Activated CD4-positive, alpha-beta T cell treated with anti-CD3 and anti-CD28 coated beads, Interleukin-2, amount 50 U/mL, for 48 hours (primary cell): ENCODE results near the gene ST3GAL4.
"Not testable (repeated sequence)": the region's sequence is repeated elsewhere in the genome, so short reads cannot be mapped to it uniquely, and the experiment has no call there.

Experiments used
- DNase-seq, 2 experiments: peaks; one replicate each; pipeline ENCODE4 v3.0.0-alpha.2; 2020

Gene ST3GAL4, protein sequence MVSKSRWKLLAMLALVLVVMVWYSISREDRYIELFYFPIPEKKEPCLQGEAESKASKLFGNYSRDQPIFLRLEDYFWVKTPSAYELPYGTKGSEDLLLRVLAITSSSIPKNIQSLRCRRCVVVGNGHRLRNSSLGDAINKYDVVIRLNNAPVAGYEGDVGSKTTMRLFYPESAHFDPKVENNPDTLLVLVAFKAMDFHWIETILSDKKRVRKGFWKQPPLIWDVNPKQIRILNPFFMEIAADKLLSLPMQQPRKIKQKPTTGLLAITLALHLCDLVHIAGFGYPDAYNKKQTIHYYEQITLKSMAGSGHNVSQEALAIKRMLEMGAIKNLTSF

DNA sequence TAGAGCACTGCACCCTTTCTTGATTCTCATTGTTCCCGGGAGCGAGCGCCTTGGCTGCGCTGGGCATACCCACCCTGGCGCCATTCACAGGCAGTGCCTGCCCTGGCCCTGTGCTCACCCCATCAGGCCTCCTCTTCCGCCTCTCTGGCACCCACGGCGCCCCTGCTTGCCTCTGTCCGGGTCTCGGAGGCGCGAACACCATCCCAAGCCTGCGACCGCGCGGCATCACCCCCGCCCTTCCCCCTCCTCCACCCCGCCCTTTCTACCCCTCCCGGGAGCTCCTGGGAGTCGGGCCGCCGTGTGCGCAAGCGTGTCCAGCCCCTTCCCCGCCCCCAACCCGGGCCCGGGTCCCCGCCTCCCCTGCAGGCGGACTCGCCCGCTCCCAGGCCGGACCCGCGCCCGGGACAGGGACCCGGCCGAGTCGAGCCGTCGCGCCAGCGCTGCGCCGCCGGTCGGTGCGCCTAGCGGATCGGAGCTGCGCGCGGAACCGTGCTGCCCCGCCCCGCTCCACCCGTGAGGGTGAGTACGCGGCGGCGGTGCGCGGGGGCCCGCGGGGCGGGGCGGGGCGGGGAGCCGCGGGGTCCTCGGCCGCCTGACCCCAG, at the start of gene ST3GAL4:
TSS of gene ST3GAL4 (plus strand) at position 363 of the 602 bp plus-strand sequence. CDS start 50,470 bp downstream, outside the sequence.
- peak; percentile 81 to 84 for DNase-seq

DNA sequence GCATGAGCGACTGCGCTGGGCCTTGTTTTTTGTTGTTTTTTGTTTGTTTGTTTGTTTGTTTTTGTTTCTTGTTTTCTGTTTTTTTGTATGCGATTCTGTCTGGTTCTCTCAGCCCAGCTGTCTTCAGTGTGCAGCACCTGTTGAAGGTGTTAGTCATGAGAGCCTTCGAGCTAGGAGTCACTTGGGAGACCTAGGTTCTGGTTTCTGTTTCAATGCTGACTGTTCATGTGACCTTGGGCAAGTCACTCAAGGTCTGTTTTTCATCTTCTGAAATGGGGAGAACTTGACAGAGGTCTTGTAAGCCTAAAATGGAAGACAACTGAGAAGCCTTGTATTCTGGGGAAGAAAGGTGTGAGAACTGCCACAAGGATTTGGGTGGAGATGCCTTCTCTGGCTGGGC, 49.8 kb upstream of the ST3GAL4 start:
- DNase-seq: no peak

DNA sequence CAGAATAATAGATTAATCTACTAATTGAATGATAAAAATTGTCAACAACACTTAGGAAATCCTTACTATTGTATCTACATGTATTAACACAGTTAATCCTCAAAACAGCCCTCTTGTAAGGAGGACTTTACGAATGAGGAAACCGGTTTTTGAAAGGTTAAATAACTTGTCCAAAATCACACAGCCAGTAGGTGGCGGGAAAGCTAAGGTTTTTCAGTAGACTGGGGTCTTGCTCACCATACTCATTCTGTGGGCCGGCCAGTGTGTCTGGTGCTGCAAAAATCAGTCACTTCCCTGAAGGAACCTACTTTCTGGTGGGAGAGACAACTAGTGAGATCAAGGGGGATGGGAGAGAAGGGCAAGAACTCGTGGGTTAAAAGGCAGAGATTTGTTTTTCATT, 47.8 kb upstream of the ST3GAL4 start:
- no peak for DNase-seq

DNA sequence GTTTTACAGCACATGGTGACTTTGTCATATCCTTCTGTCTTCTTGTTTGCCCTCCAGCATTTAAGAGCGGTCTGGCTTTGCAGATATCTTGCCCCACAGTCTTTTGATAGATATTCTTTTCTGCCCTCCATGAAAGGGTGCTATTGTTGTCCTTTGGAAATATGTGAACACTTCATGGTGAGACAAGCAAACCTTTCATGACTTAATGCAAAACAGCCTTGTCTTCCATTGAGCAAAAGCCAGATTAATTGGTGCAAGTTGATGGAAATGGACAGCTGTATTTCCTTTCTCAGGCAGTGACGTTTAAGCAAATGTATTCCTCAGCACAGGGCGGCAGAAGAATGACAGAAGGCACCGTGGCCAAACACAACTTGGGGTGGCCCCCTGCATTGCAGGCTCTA, 47.2 kb upstream of the ST3GAL4 start:
- no peak for DNase-seq

DNA sequence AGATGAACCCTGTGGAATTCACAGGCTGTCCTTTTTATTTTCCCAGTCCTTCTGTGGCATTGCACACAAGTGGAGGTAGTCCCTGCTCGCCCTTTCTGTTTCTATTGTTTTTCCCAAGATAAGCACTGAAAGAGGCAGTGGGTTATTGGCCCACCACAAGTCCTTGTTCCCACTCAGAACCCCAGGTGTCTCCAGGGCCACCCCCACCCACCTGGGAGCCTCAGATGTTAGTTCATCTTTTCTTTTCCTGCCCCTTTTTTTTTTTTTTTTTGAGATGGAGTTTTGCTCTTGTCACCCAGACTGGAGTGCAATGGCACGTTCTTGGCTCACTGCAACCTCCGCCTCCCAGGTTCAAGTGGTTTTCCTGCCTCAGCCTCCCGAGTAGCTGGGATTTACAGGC, 46.7 kb upstream of the ST3GAL4 start:
- DNase-seq: not testable (repeated sequence)

DNA sequence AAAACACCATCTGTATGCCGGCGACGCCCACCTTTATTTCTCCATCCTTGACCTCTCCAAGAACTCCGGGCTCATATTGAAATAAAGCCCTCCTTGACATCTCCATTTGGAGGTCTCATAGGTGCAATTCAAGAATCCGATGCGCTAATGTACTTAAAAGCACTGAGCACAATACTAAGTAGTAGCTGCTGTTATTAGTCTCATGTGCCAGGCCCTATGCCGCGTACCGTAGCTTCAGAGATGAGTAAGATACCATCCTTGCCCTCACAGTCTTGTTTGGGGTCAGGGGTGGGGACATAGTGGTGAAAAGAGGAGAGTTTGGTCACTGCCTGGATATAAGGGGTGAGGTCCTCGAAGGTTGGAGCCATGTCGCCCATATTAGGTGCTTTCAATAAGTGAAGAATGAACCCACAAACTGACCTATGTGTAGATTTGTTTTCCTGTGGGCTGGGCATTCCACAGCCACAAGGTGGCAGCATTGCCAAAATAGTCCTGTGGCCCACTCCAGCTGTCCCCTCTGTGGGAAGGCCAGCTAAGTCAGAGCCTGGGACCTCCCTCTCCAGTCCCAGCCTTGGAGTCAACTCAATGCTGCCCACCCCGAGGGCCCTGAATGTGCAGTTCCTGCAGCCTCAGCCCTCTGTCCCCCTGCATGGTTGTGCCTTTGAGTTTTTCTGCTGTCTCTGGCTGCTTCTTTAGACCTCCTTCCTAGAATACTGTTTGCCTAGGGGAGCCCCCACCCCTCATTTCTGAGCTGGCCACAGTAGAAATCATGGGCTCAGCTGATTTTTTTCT, 45.1 kb upstream of the ST3GAL4 start:
- DNase-seq: peak; percentile 65 to 68

DNA sequence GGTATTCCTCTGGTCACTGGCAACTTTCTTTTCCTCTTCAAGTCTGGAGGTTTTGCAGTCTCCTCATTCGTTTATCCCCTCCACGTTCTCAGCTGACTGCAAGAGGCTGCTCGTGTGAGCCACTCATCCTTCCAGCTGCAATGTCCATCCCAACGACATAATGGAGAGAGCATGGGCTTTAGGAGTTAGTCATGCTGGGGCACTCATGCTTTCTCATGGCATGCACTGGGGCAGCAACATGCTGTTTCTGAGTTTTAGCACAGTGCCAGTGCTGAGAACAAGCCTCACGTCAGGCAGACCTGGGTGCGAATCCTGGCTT, 44.5 kb upstream of the ST3GAL4 start:
- DNase-seq: no peak

DNA sequence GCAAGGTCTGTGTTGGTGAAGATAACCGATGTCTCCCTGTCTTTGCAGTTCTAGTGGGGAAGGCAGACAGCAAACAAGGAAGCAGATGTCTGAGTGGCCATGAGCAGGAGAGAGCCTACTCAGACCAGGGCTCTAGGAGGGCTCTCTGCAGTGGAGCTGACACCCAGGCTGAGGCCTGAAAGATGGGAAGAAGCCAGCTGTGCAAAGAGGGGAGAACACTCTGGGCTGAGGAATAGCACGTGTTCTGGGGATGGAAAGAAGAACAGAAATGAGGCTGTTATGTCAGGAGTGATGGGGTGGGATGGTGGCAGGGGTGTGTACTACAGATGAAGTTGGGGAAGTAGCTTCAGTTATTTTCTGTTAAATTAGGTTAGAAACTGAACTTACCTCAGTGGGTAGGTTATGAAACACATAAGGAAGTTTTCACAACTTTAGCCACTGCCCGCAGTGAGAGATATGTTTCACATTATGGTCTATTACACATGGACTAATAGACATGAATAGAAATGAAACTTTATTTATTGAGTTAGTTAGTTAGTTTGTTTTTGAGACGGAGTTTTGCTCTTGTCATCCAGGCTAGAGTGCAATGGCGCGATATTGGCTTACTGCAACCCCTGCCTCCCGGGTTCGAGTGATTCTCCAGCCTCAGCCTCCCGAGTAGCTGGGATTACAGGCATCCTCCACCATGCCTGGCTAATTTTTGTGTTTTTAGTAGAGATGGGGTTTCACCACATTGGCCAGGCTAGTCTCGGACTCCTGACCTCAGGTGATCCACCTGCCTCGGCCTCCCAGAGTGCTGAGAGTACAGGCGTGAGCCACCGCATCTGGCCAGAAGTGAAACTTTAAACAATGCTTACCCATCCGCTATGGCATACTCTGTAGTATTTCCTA, 43.8 kb upstream of the ST3GAL4 start:
- DNase-seq: no peak

DNA sequence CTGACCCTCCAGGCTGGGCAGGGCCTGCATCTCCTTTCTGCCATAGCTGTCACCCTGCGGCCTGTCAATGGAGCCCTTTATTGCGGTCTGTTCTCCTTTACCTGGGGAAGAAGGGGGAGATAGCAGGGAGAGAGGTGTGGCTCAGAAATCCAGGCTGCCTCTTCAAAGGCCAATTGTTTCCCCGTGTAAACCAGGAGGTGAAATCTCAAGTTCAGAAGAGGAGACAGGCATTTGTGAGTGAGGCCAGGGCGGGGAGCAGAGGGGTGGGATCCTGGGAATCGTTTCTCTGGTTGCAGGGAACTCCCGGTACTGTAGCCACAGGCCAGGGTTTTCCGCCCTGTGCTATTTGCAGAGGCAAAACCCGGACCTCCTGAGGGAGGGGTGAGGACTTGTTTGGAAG, 42.5 kb upstream of the ST3GAL4 start:
- DNase-seq: no peak

DNA sequence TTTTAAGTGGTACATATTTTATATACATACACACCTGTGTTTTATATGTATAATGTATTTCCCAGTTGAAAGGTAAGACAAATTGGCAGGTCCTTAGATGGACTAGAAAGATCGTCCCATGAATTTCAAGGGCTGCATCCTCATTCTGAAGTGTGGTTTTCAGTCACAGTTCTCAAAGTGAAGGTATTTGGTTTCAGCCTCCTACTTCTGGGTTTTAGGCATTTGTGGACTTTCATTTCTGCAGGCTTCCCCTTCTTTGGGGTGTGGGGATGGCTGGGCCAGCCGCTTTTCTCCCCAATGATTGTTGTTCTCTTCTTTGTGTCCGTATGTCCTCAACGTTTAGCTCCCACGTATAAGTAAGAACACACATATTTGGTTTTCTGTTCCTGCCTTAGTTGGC, 41.7 kb upstream of the ST3GAL4 start:
- DNase-seq: no peak

DNA sequence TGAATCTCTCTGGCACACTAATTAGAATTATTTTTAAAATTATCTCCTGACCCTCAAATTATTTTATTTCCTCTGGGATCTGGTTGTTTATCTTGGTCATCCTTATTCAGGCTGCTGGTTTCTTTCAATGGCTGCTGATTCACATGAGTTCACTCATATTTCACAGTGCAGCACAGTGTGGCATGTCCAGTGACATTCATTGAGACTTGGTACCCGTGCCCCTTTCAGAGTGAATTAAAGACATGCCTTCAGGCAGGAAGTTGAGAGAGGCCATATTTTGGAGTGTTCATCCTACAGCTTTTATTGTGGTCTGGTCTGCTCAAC, 38.1 kb upstream of the ST3GAL4 start:
- DNase-seq: no peak

DNA sequence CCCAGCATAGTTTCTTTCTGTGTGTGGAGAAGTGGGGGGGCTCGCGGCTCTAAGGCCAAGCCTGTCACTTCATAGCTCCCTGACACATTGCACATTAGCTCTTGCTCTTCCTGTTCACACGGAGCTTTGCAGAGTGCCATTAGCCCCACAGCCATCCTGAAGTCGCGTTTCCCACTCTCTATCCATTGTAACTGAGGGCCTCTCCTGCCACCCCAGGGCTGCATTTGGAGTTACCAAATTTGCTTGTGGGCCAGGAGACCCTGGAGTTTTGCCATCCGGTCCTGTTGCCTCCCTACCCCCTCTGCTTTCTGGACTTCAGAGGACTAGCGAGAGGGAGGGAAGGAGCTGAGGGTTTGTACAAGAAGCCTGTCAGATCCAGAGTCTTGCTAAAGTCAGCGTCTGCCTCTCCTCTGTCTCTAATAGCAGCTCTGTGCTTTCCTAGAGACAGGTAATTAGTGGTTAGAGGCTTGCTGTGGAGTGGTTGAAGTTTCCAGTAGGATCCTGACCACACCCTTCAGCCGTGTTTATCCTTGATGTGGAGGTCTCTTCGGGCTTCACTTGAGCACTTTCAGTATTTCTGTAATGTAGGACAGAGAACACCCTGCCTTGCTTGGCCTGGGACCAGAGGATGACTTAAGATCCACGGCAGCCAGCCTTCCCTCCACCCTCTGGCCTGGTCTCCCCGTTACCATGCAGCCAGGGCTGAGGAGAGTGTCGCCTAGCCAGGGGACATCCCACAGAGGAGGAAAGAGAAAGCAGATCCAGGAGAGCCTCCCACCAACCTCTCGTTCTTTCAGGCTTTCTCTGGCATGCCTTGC, 37.5 kb upstream of the ST3GAL4 start:
- peak; percentile 21 to 35 for DNase-seq

DNA sequence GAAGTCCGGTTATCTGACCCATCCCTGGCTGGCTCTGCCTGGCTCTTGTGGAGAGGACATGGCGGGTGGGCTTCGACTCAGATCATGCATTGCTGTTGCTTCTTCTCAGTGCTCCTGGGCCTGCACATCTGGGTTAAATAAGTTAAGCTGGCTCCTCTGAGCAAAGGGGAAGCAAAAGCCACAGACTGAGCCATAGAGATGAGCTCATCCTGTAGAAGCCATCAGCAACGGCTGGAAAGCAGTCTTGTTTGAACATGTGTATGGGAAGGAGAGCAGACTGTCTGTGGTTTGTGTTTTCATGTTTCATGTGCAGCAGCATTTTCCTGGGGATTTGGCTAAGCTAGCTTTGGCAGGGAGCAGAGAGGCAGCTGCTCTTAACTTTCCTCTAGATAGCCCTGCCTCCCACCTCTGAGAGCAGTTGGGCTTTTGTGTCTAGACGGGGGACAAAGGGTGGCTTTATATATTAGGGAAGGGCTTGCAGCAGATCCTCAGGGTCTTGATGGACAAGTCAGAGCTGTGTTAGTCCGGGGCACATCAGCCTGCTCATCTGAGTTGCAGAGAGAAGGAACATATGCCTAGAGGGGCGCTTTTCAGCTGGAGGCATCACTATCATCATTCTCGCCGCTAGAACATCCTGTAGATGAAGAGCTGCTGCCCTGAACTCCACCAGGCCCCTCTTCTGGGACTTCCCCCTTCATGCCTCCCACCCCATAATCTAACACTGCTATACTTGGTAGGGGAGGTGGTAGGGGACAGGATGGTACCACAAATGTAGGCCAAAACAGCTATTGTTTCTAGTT, 36.7 kb upstream of the ST3GAL4 start:
- peak in 1 of 2 experiments; percentile 34 for DNase-seq

DNA sequence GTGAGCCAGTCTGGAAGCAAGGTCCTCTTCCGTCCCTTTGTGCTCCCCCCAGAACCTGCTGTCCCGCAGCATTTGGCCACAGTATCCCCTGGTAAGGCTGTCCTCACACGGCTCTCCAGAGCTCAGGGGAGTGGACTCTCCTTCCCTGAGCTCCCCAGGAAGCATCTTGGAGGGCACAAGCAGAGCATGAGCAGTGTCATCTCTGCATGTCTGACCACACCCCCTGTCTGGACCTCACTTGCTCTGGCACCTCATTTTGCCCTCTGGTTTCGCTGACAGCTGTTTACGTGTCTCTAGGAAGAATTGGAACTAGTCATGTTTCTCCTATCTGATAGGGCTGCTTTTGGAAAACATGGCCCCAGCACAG, 36.1 kb upstream of the ST3GAL4 start:
- no peak for DNase-seq

DNA sequence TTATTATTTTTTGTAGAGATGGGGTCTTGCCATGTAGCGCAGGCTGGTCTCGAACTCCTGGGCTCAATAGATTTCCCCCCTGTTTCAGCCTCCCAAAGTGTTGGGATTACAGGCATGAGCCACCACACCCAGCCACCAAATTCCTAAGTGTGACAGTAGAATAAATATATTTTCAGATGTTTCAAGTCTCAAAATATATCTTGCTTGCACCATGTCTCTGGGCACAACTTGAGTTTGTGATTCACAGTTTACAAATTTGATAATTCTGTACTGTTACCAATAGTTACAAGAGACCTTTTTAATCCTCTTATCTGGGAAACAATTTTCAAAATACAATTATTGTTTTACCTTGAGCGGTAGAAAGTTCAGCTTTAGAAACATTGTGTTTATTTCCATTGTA, 32.5 kb upstream of the ST3GAL4 start:
- no peak for DNase-seq

DNA sequence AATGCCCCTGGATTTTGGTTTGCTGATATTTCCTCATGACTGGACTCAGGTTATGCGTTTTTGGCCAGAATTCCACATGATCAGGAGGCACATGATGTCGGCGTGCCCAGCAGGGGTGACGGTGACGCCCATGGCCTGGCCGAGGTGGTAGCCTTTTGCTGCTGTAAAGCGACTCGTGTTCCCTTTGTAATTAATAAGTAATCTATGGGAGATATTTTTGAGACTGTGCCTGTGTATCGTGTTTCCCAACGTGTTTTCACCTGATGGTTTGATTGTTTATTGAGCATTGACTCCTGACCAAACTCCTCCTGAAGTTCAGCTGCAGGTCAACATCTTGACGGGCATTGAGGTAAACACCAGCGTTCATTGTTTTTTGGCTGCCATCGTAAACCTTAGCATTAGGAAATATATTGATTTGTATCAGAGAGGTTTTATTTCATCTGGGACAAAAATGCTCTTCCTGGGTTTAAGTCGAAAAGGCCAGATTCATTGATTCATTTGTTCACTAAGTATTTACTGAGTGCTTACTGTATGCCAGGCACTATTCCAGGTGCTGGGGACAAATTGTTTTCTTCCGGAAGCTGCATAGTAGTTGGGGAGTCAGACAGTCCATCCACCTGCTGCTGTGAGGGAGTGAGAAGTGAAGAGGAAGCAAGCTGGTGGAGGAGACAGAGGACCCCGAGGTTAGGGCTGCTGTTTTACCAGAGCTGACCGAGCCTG, 28.0 kb upstream of the ST3GAL4 start:
- no peak for DNase-seq

DNA sequence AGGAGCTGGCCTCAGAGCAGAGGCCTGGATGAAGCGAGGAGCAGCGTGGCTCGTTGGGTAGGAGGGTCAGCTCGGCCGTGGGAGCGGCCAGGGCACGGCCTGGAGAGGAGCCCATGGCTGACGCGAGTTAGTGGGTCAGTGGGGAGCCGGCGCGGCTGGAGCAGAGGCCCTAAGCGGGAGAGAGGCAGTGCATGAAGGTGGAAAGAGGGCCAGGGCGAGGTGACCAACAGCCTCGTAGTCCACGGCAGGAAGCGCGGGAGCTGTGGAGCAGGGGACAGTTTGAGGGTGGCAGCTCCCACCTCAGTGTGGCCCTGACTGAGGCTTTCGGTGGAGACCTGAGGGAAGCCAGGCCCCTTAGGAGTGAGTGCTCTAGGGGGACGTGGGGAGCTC, 27.5 kb upstream of the ST3GAL4 start:
- DNase-seq: no peak

DNA sequence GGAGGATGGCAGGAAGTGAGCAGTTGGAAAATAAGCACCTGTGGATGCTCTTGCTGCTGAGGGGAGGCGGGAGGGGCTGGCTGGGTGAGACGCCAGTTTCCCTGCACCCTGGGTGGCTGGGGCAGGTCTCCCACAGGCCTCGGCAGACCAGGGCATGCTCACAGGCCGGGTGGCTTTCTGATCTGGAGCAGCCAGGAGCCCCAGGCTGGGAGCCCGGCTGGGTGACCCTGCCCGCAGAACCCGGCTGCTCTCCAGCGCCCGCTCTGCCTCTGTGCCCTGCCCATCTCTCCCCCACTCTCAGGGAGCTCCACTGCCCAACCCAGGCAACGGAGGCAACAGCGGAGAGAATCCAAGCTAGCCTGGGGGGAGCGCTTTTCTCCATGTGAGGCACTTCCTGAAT, 27.0 kb upstream of the ST3GAL4 start:
- DNase-seq: no peak

DNA sequence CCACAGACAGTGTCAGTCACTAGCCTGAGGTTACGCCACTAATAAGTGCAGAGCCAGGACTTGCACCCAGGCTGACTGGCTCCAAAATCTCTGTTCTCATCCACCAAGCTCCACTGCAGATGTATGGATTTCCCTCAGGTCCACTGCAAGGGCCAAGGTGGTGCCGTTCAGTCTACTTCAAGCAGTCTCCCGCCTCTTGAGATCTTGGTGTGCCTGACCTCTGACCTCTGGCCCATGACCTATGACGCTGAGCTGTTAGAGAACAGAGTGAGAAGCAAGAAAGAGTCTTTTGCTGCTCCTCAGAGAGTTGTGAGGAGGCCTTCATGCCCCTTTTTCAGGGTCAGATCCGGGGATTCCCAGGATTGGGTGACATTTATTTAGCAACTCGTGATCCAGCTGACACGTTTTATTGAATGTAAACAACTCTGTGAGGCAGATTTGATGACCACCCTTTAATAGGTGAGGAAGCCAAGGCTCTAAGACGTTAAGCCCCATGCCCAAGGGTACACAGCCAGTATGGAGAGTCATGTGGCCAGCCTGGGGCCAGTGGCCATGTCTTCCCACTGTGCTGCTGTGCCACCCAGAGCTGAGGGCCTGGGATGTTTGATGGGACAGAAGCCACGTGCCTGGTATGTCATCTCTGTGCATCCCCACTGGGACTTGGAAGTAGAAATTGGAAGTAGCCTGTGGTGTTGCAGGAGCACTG, 26.4 kb upstream of the ST3GAL4 start:
- no peak for DNase-seq

DNA sequence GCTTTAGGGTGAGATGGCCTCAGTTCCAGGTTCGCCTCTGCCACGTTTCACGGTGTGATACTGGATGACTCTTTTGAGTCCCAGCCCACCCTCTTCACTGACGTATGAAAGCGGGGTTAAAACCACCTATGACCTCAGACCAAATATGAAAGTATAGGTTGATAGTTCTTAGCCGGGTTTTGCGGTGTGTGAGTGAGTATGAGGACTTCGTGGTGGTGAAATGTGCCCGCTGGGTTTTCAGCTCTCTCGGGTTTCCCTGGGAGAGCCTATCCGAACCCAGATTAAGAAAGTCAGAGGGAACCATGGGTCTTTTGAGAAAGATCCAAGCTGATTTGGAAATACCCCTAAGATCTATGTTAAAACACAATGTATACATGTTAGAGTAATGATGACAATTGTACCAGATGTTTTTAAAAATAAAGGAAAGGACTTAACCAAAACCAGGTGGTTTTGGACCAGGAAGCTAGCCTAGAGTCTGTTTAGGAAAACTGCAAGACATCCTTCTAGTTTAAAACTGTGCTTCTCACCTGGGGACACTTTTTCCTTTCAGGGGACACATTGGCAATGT, 25.8 kb upstream of the ST3GAL4 start:
- DNase-seq: no peak
